ENCODE data around the gene AADAC.
"Not testable (repeated sequence)": the region's sequence is repeated elsewhere in the genome, so short reads cannot be mapped to it uniquely, and the experiment has no call there.

AADAC gene

GRCh38 chr3:151806838-151807237, 7.1 kb upstream of the AADAC start:
- H3K4me1 Mint-ChIP-seq: no peaks in the 10 kb centered on the region
- DNase-seq (ENCODE audit: low spot score in 2 of 2) (no peak), ATAC-seq (replicated peaks; ENCODE audit: extremely low read depth, poor library complexity, severe bottlenecking) (no peak)
- no peaks in the 10 kb centered on the region for H3K36me3 Mint-ChIP-seq (ENCODE audit: insufficient read depth)
- no peak overlapping the region for H3K4me3 Mint-ChIP-seq
- no peak overlapping the region for H3K27ac Mint-ChIP-seq (ENCODE audit: low read depth)
- H3K27me3 Mint-ChIP-seq: peaks cover 37% of the 10 kb centered on the region
- peaks cover 17% of the 10 kb centered on the region for H3K9me3 Mint-ChIP-seq

- Mint-ChIP-seq H3K9me3 (peaks cover 17% of the 10 kb centered on the region), H3K27me3 (peaks cover 26% of the 10 kb centered on the region)
- H3K4me1 Mint-ChIP-seq; ATAC-seq (replicated peaks; ENCODE audit: extremely low read depth, poor library complexity, severe bottlenecking); H3K36me3 Mint-ChIP-seq (ENCODE audit: insufficient read depth); H3K4me3 Mint-ChIP-seq; H3K27ac Mint-ChIP-seq (ENCODE audit: low read depth); DNase-seq (ENCODE audit: low spot score in 2 of 2): not testable (repeated sequence)
Measured at GRCh38 chr3:151808926-151809325, 5.0 kb upstream of the AADAC start.

GRCh38 chr3:151811474-151811873, 2.4 kb upstream of the AADAC start:
- H3K27me3 Mint-ChIP-seq: peaks cover 27% of the 10 kb centered on the region
- no peaks in the 10 kb centered on the region for H3K36me3 Mint-ChIP-seq (ENCODE audit: insufficient read depth)
- no peak overlapping the region for H3K27ac Mint-ChIP-seq (ENCODE audit: low read depth)
- H3K4me1 Mint-ChIP-seq: no peaks in the 10 kb centered on the region
- ATAC-seq (replicated peaks; ENCODE audit: extremely low read depth, poor library complexity, severe bottlenecking): no peak
- no peak for DNase-seq (ENCODE audit: low spot score in 2 of 2)
- H3K4me3 Mint-ChIP-seq: no peak overlapping the region
- H3K9me3 Mint-ChIP-seq: peaks cover 12% of the 10 kb centered on the region

- no peak overlapping the region for H3K4me3 Mint-ChIP-seq
- DNase-seq (ENCODE audit: low spot score in 2 of 2) (no peak), ATAC-seq (replicated peaks; ENCODE audit: extremely low read depth, poor library complexity, severe bottlenecking) (no peak)
- H3K27me3 Mint-ChIP-seq: peaks cover 28% of the 10 kb centered on the region
- no peaks in the 10 kb centered on the region for H3K4me1 Mint-ChIP-seq
- no peak overlapping the region for H3K27ac Mint-ChIP-seq (ENCODE audit: low read depth)
- no peaks in the 10 kb centered on the region for H3K36me3 Mint-ChIP-seq (ENCODE audit: insufficient read depth)
- H3K9me3 Mint-ChIP-seq: no peaks in the 10 kb centered on the region
Measured at GRCh38 chr3:151814588-151814987, 672 bp downstream of the AADAC start.

GRCh38 chr3:151816091-151816604, 2.2 kb downstream of the AADAC start:
- DNase-seq (ENCODE audit: low spot score in 2 of 2) (no peak), ATAC-seq (replicated peaks; ENCODE audit: extremely low read depth, poor library complexity, severe bottlenecking) (no peak)
- H3K9me3 Mint-ChIP-seq: no peaks in the 10 kb centered on the region
- no peak overlapping the region for H3K4me3 Mint-ChIP-seq
- no peaks in the 10 kb centered on the region for H3K36me3 Mint-ChIP-seq (ENCODE audit: insufficient read depth)
- no peak overlapping the region for H3K27ac Mint-ChIP-seq (ENCODE audit: low read depth)
- peaks cover 33% of the 10 kb centered on the region for H3K27me3 Mint-ChIP-seq
- no peaks in the 10 kb centered on the region for H3K4me1 Mint-ChIP-seq

GRCh38 chr3:151817473-151817872, 3.6 kb downstream of the AADAC start:
- H3K4me1 Mint-ChIP-seq: no peaks in the 10 kb centered on the region
- peaks cover 33% of the 10 kb centered on the region for H3K27me3 Mint-ChIP-seq
- no peaks in the 10 kb centered on the region for H3K9me3 Mint-ChIP-seq
- no peak overlapping the region for H3K4me3 Mint-ChIP-seq
- H3K36me3 Mint-ChIP-seq (ENCODE audit: insufficient read depth): no peaks in the 10 kb centered on the region
- ATAC-seq (replicated peaks; ENCODE audit: extremely low read depth, poor library complexity, severe bottlenecking): no peak
- no peak for DNase-seq (ENCODE audit: low spot score in 2 of 2)
- no peak overlapping the region for H3K27ac Mint-ChIP-seq (ENCODE audit: low read depth)

GRCh38 chr3:151818361-151818760, 4.4 kb downstream of the AADAC start:
- no peaks in the 10 kb centered on the region for H3K4me1 Mint-ChIP-seq
- no peaks in the 10 kb centered on the region for H3K36me3 Mint-ChIP-seq (ENCODE audit: insufficient read depth)

GRCh38 chr3:151819910-151820309, 6.0 kb downstream of the AADAC start:
- Mint-ChIP-seq H3K4me3 (no peak overlapping the region), H3K4me1 (no peaks in the 10 kb centered on the region), H3K36me3 (ENCODE audit: insufficient read depth) (no peaks in the 10 kb centered on the region), H3K9me3 (no peaks in the 10 kb centered on the region), H3K27me3 (peaks cover 33% of the 10 kb centered on the region), H3K27ac (ENCODE audit: low read depth) (no peak overlapping the region)
- no peak for ATAC-seq (replicated peaks; ENCODE audit: extremely low read depth, poor library complexity, severe bottlenecking)
- DNase-seq (ENCODE audit: low spot score in 2 of 2): no peak

More at GRCh38 chr3:151818361-151818760, 4.4 kb downstream of the AADAC start:
- H3K9me3 Mint-ChIP-seq: no peaks in the 10 kb centered on the region
- ATAC-seq (replicated peaks; ENCODE audit: extremely low read depth, poor library complexity, severe bottlenecking): no peak
- no peak overlapping the region for H3K4me3 Mint-ChIP-seq
- DNase-seq (ENCODE audit: low spot score in 2 of 2): no peak
- H3K27ac Mint-ChIP-seq (ENCODE audit: low read depth): no peak overlapping the region
- H3K27me3 Mint-ChIP-seq: peaks cover 33% of the 10 kb centered on the region

GRCh38 chr3:151827816-151828215, 13.9 kb downstream of the AADAC start:
- Mint-ChIP-seq H3K27ac (ENCODE audit: low read depth) (no peak overlapping the region), H3K36me3 (ENCODE audit: insufficient read depth) (no peaks in the 10 kb centered on the region), H3K27me3 (peaks cover 49% of the 10 kb centered on the region), H3K4me1 (no peaks in the 10 kb centered on the region), H3K4me3 (no peak overlapping the region), H3K9me3 (no peaks in the 10 kb centered on the region)
- no peak for DNase-seq (ENCODE audit: low spot score in 2 of 2)
- no peak for ATAC-seq (replicated peaks; ENCODE audit: extremely low read depth, poor library complexity, severe bottlenecking)

GRCh38 chr3:151835751-151836525, 22.0 kb downstream of the AADAC start:
- Mint-ChIP-seq H3K27me3 (peaks cover 44% of the 10 kb centered on the region), H3K4me3 (no peak overlapping the region), H3K36me3 (ENCODE audit: insufficient read depth) (no peaks in the 10 kb centered on the region), H3K4me1 (no peaks in the 10 kb centered on the region), H3K9me3 (no peaks in the 10 kb centered on the region), H3K27ac (ENCODE audit: low read depth) (no peak overlapping the region)
- ATAC-seq (replicated peaks; ENCODE audit: extremely low read depth, poor library complexity, severe bottlenecking) (no peak), DNase-seq (ENCODE audit: low spot score in 2 of 2) (no peak)

GRCh38 chr3:151837057-151837456, 23.1 kb downstream of the AADAC start:
- no peaks in the 10 kb centered on the region for H3K4me1 Mint-ChIP-seq
- no peak overlapping the region for H3K4me3 Mint-ChIP-seq
- no peaks in the 10 kb centered on the region for H3K36me3 Mint-ChIP-seq (ENCODE audit: insufficient read depth)
- no peaks in the 10 kb centered on the region for H3K9me3 Mint-ChIP-seq
- no peak for DNase-seq (ENCODE audit: low spot score in 2 of 2)
- peaks cover 33% of the 10 kb centered on the region for H3K27me3 Mint-ChIP-seq
- no peak for ATAC-seq (replicated peaks; ENCODE audit: extremely low read depth, poor library complexity, severe bottlenecking)
- H3K27ac Mint-ChIP-seq (ENCODE audit: low read depth): no peak overlapping the region

GRCh38 chr3:151838574-151839312, 24.8 kb downstream of the AADAC start:
- DNase-seq (ENCODE audit: low spot score in 2 of 2) (no peak), ATAC-seq (replicated peaks; ENCODE audit: extremely low read depth, poor library complexity, severe bottlenecking) (no peak)
- H3K27ac Mint-ChIP-seq (ENCODE audit: low read depth): no peak overlapping the region
- no peak overlapping the region for H3K4me3 Mint-ChIP-seq
- H3K4me1 Mint-ChIP-seq: no peaks in the 10 kb centered on the region
- H3K27me3 Mint-ChIP-seq: peaks cover 16% of the 10 kb centered on the region
- H3K9me3 Mint-ChIP-seq: no peaks in the 10 kb centered on the region
- no peaks in the 10 kb centered on the region for H3K36me3 Mint-ChIP-seq (ENCODE audit: insufficient read depth)

- no peak for DNase-seq (ENCODE audit: low spot score in 2 of 2)
- H3K4me3 Mint-ChIP-seq: no peak overlapping the region
- no peaks in the 10 kb centered on the region for H3K9me3 Mint-ChIP-seq
- no peak for ATAC-seq (replicated peaks; ENCODE audit: extremely low read depth, poor library complexity, severe bottlenecking)
- peaks cover 11% of the 10 kb centered on the region for H3K27me3 Mint-ChIP-seq
- H3K27ac Mint-ChIP-seq (ENCODE audit: low read depth): no peak overlapping the region
- no peaks in the 10 kb centered on the region for H3K4me1 Mint-ChIP-seq
- no peaks in the 10 kb centered on the region for H3K36me3 Mint-ChIP-seq (ENCODE audit: insufficient read depth)
Measured at GRCh38 chr3:151839313-151839631, 25.4 kb downstream of the AADAC start.
